Subcutaneous adipose tissue (tissue), 4 donors: Measurements from ENCODE around the gene ATL3. TPM values are rescaled to one million over a fixed set of nuclear protein-coding genes. Genes with fewer than 3 reads are reported as not detected.

Experiments
- CTCF ChIP-seq: fragments of 450-650 bp; IDR thresholded peaks from one replicate; pipeline ENCODE4 v1.5.1; 2016; ENCODE audit warnings: low read depth, mild to moderate bottlenecking, control low read depth, antibody characterized with exemption, moderate library complexity
- total RNA-seq, 4 donors: library from RNA; depleted of rRNA; stranded (reverse); fragments of >200 nt; gene quantifications; one replicate each; pipeline ENCODE4 v1.1.0, GENCODE V29; 2016

The ATL3 gene
- total RNA-seq, 4 donors from 2014 or later: 83.5 to 172 (median 118) TPM

GRCh38 chr11:63710476-63711217, 39.5 kb upstream of the ATL3 start:
- no peak for TF ChIP-seq CTCF

GRCh38 chr11:63709336-63709884, 38.2 kb upstream of the ATL3 start:
- no peak for TF ChIP-seq CTCF

- TF ChIP-seq CTCF: no peak
These were observed 37.6 kb upstream of the ATL3 start for GRCh38 chr11:63708764-63709163.

- TF ChIP-seq CTCF: no peak
These were observed 34.4 kb upstream of the ATL3 start for GRCh38 chr11:63705526-63705925.

- no peak for TF ChIP-seq CTCF
These were observed 28.7 kb upstream of the ATL3 start for GRCh38 chr11:63699896-63700295.

- TF ChIP-seq CTCF: no peak
These were observed 28.0 kb upstream of the ATL3 start for GRCh38 chr11:63698976-63699733.

GRCh38 chr11:63694596-63694995, 23.4 kb upstream of the ATL3 start:
- no peak for TF ChIP-seq CTCF
